Lower lobe of right lung (tissue), 2 donors: ENCODE results near the gene OVAAL. TPM values are rescaled to one million over a fixed set of nuclear protein-coding genes. Genes with fewer than 3 reads are reported as not detected.
"Not testable (repeated sequence)": the region's sequence is repeated elsewhere in the genome, so short reads cannot be mapped to it uniquely, and the experiment has no call there.

ENCODE experiments used
- ATAC-seq, 2 donors: fragments of 200-7000 bp; cut with Tn5 transposase; one replicate each; pipeline ENCODE4 v1.9.1; 2020 to 2022; ENCODE audit warnings: mild to moderate bottlenecking in 2 of 2, moderate library complexity in 2 of 2
- DNase-seq: peaks from one replicate; pipeline ENCODE4 v3.0.0-alpha.2; 2020
- H3K27ac ChIP-seq: fragments of 200-600 bp; one replicate; pipeline ENCODE4 v1.8.0; 2022
- H3K27me3 ChIP-seq: fragments of 200-600 bp; one replicate; pipeline ENCODE4 v1.8.0; 2022; ENCODE audit warnings: low read depth
- H3K36me3 ChIP-seq: fragments of 200-600 bp; one replicate; pipeline ENCODE4 v1.8.0; 2022; ENCODE audit warnings: mild to moderate bottlenecking
- H3K4me1 ChIP-seq: fragments of 200-600 bp; one replicate; pipeline ENCODE4 v1.8.0; 2022
- H3K4me3 ChIP-seq: fragments of 200-600 bp; one replicate; pipeline ENCODE4 v1.8.0; 2022; ENCODE audit warnings: mild to moderate bottlenecking
- H3K9me3 ChIP-seq: fragments of 200-600 bp; one replicate; pipeline ENCODE4 v1.8.0; 2022
- intact Hi-C: fragments of 100-400 bp; cut with DNase I; formaldehyde crosslinking; loops from one replicate; pipeline ENCODE4 v1.11.0; 2022
- total RNA-seq: library from RNA; stranded (reverse); fragmentation: NEBNext Ultra II Directional; extraction: Animal tissue kit (Norgen Biotek cat#: 25700); gene quantifications from one replicate; pipeline ENCODE4 v1.2.1, GENCODE V29; 2021
- TF ChIP-seq, protein P1 (sequence below): fragments of 200-600 bp; IDR thresholded peaks from one replicate; pipeline ENCODE4 v1.8.0; 2022; ENCODE audit warnings: antibody characterized with exemption, mild to moderate bottlenecking
- donor health status: DM: no; HTN: yes; CAD: no; lungs with severe emphysema.

Gene OVAAL
- total RNA-seq, 1 donor from 2014 or later = not detected

DNA sequence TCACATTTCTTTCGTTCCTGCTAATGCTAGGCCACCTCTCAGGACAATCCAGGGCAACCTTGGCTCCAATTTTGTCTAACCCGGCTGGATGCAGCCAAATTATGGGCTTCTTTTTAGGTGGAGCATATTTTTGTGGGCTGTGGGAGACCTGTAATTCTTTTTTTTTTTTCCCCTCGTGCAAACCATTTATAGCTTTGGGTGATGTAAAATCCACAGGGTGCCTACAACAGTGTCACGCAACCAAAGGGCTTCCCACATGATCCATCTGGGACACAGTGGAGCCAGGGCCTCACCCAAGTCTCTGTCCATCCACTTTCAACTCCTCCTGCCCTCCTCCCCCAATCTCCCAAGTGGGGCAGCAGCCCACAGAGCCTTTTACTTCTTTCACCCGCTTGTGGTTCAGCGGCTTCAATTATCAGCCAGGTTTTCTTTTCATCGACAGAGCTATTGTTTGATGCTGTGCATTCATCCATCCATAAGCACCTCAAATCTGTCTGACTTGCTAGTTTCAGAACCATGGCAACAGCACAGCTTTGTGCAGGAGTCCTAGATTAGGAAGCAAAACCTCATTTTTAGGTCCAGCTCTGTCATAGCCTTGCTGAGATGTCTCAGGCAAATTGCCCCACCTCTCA, 10.0 kb upstream of the OVAAL start:
- TF ChIP-seq, protein P1, sequence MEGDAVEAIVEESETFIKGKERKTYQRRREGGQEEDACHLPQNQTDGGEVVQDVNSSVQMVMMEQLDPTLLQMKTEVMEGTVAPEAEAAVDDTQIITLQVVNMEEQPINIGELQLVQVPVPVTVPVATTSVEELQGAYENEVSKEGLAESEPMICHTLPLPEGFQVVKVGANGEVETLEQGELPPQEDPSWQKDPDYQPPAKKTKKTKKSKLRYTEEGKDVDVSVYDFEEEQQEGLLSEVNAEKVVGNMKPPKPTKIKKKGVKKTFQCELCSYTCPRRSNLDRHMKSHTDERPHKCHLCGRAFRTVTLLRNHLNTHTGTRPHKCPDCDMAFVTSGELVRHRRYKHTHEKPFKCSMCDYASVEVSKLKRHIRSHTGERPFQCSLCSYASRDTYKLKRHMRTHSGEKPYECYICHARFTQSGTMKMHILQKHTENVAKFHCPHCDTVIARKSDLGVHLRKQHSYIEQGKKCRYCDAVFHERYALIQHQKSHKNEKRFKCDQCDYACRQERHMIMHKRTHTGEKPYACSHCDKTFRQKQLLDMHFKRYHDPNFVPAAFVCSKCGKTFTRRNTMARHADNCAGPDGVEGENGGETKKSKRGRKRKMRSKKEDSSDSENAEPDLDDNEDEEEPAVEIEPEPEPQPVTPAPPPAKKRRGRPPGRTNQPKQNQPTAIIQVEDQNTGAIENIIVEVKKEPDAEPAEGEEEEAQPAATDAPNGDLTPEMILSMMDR = no peak
- no peaks in the 10 kb centered on the region for H3K36me3 ChIP-seq
- no peaks in the 10 kb centered on the region for H3K27me3 ChIP-seq
- no peaks in the 10 kb centered on the region for H3K9me3 ChIP-seq
- intact Hi-C loops = no loop called here
- no peak for DNase-seq
- no peak overlapping the region for H3K27ac ChIP-seq
- ATAC-seq = no peak
- no peaks in the 10 kb centered on the region for H3K4me1 ChIP-seq
- no peak overlapping the region for H3K4me3 ChIP-seq

DNA sequence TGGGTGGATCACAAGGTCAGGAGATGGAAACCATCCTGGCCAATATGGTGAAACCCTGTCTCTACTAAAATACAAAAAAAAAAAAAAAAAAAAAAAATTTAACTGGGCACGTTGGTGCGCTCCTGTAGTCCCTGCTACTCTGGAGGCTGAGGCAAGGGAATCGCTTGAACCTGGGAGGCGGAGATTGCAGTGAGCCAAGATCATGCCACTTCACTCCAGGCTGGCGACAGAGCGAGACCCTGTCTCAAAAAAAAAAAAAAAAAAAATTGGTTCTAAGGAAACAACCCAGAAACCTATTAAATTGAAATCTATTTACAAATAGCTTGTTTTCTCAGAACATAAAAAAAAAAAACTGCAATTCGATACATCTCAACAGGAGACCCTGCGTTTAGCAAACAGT, 9.0 kb upstream of the OVAAL start:
- ATAC-seq, DNase-seq, intact Hi-C loops, H3K4me3 ChIP-seq, H3K9me3 ChIP-seq, H3K27ac ChIP-seq, H3K36me3 ChIP-seq, H3K4me1 ChIP-seq, H3K27me3 ChIP-seq: not testable (repeated sequence)

DNA sequence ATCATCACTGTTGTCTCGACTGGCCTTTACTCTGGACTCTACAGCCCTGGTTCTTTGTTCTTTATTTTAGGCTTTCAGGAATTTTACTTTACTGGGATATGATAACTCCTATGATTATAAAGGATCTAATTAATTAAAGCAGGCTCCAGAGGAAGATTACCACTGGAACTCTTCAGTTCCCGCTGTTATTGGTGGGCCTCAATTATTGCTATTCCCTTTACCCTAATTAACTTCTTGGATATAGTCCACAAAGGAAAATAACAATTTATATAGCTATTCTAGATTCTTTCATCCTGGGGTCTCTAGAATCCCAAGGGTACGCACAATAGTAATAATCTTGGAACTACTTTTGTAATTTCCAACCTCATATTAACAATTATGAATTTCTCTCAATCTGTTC, 8.5 kb upstream of the OVAAL start:
- TF ChIP-seq, protein P1 = no peak
- ATAC-seq (no peak), DNase-seq (no peak)
- no peak overlapping the region for H3K4me3 ChIP-seq
- intact Hi-C loops = no loop called here
- no peaks in the 10 kb centered on the region for H3K4me1 ChIP-seq
- no peaks in the 10 kb centered on the region for H3K36me3 ChIP-seq
- no peaks in the 10 kb centered on the region for H3K27me3 ChIP-seq
- no peak overlapping the region for H3K27ac ChIP-seq
- H3K9me3 ChIP-seq = no peaks in the 10 kb centered on the region

DNA sequence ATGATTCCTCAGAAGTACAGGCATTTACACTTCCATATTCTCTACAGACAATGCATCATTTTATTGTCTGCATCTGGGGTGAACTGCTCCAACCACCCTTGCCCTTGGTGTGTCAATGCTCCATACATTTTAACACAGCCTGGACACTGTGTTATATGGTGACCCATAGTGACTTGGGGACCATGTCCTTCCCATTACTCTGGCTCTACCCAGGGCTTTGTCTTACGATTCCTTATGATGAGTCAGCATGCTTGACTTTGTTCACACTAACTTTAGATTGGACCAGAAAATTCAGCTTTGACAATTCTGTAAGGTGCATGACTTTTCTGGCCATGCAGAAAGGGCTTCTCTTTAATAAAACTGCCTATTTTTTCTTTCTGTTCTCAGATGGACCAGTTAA, 6.8 kb upstream of the OVAAL start:
- intact Hi-C loops = no loop called here
- Histone ChIP-seq H3K27me3 (no peaks in the 10 kb centered on the region), H3K27ac (no peak overlapping the region), H3K4me3 (no peak overlapping the region), H3K36me3 (no peaks in the 10 kb centered on the region), H3K4me1 (no peaks in the 10 kb centered on the region), H3K9me3 (no peaks in the 10 kb centered on the region)
- TF ChIP-seq, protein P1 = no peak
- DNase-seq (no peak), ATAC-seq (no peak)

DNA sequence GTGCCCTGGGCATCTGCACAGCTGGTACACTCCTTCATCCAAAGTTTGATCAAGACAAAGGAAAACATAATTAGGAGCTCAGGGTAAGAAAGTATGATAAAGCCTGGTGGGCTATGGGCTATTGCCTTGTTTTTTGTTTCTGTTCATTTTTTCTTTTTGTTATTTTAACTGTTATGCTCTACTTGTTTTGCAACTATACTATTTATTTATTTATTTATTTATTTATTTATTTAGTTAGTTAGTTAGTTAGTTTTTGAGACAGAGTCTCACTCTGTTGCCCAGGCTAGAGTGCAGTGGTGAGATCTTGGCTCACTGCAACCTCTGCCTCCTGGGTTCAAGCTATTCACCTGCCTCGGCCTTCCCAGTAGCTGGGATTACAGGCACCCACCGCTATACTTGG, 5.7 kb upstream of the OVAAL start:
- H3K4me3 ChIP-seq, ATAC-seq, H3K27ac ChIP-seq, H3K27me3 ChIP-seq, H3K36me3 ChIP-seq, intact Hi-C loops, DNase-seq, H3K4me1 ChIP-seq, H3K9me3 ChIP-seq: not testable (repeated sequence)

DNA sequence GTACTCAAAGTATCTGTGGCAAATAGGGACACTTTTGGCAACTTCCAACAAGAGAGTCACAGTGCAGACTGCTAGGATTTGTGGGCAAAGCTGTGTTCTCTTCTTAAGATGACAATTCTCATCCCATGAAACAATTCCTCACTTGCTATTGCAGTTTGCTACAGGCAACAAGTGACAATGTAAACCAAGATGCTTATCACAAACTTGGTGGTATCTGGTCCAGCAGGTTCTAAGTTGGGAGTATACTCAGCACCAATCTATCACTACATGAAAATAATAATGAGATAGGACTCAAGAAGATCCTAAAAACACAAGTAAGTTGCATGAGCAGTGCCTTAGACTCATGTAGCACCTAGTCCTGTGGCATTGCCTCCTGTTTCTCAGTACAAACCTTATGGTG, 3.4 kb upstream of the OVAAL start:
- Histone ChIP-seq H3K4me1 (no peaks in the 10 kb centered on the region), H3K4me3 (no peak overlapping the region), H3K9me3 (no peaks in the 10 kb centered on the region), H3K27me3 (no peaks in the 10 kb centered on the region), H3K36me3 (no peaks in the 10 kb centered on the region), H3K27ac (no peak overlapping the region)
- TF ChIP-seq, protein P1 = no peak
- ATAC-seq (no peak), DNase-seq (no peak)
- intact Hi-C loops = no loop called here
